Stimulated activated CD8-positive, alpha-beta memory T cell treated with anti-CD3 and anti-CD28 coated beads, Interleukin-7, amount 100 ng/mL, for 1 hour (primary cell): ENCODE data around the gene NEMF.
"Not testable (repeated sequence)": the region's sequence is repeated elsewhere in the genome, so short reads cannot be mapped to it uniquely, and the experiment has no call there.

Experiments
- DNase-seq, 2 donors: peaks; one replicate each; pipeline ENCODE4 v3.0.0-alpha.2; 2020; ENCODE audit warnings: low read depth in 2 of 2

The NEMF gene, protein sequence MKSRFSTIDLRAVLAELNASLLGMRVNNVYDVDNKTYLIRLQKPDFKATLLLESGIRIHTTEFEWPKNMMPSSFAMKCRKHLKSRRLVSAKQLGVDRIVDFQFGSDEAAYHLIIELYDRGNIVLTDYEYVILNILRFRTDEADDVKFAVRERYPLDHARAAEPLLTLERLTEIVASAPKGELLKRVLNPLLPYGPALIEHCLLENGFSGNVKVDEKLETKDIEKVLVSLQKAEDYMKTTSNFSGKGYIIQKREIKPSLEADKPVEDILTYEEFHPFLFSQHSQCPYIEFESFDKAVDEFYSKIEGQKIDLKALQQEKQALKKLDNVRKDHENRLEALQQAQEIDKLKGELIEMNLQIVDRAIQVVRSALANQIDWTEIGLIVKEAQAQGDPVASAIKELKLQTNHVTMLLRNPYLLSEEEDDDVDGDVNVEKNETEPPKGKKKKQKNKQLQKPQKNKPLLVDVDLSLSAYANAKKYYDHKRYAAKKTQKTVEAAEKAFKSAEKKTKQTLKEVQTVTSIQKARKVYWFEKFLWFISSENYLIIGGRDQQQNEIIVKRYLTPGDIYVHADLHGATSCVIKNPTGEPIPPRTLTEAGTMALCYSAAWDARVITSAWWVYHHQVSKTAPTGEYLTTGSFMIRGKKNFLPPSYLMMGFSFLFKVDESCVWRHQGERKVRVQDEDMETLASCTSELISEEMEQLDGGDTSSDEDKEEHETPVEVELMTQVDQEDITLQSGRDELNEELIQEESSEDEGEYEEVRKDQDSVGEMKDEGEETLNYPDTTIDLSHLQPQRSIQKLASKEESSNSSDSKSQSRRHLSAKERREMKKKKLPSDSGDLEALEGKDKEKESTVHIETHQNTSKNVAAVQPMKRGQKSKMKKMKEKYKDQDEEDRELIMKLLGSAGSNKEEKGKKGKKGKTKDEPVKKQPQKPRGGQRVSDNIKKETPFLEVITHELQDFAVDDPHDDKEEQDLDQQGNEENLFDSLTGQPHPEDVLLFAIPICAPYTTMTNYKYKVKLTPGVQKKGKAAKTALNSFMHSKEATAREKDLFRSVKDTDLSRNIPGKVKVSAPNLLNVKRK

DNA sequence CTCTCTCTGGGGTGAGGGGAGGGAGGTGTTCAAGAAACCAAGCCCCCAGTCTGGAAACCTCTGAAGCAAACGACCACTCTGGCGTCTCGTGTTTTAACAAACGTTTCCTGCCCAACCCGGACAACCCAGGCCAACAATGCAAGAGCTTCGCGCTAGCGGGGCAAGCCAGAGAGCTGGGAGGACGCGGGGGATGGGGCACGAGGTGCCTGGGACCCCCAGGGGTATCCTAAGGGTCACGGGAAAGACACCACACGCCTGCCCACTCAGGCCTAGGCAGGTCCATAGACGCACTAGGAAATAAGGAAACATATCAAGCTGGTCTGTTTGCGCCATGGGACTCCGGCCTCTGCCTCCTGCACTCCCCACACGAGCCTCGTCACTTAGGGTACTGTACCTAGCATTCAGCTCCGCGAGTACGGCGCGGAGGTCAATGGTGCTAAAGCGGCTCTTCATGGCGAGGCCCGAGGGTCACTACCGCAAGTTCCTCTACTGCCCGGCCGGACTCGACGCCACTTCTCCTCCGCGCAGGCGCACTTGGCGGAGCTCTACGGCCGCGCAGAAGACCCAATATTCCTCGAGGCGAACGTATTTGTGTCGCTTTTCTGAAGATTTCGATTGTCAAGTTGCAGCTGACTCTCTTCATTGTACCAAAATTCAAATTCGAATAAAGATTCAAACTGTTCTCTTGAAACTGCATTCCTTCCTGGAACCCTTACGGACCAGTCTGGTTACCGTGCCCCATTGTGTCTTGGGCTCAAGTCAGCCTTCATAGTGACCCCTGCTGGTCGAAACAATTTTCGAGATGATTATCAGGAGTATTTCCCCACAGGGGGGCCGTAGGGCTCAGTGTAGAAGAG lies at the start of gene NEMF:
Gene NEMF, minus strand, starts transcription at position 488 of the 857 bp plus-strand sequence. Its CDS starts 35 bp downstream, at position 453.
- DNase-seq: peak; percentile 49 to 61

DNA sequence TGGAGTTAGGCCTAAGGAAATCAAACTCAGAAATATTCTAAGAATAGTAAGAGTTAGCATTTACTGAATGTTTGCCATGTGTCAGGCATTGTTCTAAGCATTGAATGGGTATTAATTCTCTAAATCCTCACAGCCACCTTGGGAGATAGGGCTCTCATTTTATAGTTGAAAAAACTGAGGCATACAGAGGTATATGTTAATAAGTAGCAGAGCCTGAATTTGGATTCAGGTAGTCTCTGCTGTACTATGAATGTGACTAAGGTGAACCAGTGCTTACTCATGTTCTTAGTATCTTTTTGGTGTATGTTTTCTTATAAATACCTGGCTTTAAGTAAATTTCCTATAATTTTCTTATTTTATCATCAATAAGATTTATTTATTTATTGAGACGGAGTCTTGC lies 48.4 kb upstream of the NEMF start:
- DNase-seq: no peak

DNA sequence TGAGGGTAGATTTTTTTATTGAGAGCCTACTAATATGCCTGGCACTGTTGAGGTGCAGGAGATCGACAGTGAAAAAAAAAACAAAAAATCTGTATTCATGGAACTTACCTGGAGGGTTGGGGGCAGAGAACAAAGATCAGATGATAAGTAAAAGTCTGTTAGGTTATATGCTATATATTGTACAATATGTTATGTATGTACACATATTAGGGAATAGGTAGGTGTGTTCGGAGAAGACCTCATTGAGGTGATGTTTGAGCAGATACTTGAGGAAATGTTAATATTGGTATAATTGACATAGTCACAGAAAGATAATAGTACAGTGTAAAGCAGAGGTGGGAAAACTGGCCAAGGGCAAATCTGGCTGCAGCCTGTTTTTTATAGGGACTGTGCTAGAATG lies 45.9 kb upstream of the NEMF start:
- DNase-seq: no peak

DNA sequence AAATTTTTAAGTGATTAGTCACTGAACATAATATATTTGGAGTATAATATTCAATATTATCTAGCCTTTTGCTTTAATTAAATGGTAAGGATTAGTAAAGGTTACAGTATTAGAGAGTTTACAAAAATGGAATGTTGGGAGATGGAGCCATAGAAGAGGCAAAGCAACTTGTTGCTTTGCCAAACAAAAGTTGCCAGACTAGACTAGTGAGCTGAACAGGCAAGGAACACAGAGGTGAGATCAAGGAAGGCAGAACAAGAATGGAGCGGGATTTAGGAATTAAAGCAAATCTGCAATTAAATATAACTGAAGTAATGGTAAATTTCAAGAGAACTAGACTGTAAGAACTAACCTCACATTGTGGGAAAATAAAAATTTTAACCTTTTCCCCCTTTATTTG lies 45.4 kb upstream of the NEMF start:
- no peak for DNase-seq

DNA sequence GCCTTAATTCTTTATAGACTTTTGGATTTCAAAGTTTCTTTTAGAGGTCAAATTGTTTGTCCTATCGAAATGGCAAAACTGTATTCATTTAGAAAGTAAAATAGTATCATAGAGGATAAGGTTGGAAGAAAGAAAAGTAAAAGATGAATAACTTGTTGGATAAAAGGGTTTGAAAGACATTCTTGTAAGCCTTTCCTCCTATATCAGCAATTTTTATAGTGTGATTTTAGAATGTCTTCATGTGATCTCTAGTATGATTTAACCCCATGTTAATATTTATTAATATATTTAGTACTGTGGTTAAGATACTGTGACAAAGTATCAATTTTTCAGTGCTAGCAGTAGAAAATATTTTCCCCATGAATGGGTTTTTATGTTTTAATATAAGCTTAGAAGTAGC lies 44.8 kb upstream of the NEMF start:
- no peak for DNase-seq

DNA sequence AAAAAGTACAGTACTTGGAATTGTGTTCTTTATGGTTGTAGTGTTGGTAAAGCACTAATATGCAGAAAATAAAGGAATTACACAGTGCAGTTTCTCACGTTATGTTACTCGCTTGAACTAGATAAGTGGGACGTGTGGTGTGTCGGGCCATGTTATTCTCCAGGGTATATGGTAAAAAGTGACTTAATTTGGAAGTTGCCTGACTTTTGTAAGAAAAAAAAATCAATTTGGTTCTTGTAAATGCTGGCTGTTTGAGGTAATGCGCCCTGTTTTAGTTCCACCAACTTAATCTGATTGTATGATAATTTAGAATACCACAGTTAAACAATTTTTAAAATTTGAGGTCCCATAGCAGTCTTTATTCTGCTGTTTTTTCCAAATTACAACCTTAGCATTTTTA lies 44.4 kb upstream of the NEMF start:
- no peak for DNase-seq

DNA sequence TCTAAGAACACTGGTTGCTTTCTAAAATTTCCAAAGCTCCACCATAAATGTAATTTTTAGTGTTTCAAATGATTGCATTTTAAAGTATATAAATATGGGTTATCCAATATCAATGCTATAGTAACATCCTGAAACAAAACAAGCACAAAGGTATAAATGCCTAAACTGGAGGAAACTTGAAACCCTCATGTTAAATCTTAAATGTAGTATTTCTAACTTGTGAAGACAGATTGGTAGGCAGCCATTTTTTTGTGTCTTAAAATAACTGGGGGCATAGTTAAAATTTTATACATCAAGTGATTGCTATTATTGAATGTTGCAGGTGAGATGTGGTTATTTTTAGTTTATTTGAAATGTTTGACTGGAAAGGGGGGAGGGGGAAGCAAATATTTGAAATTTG lies 43.7 kb upstream of the NEMF start:
- DNase-seq: not testable (repeated sequence)

DNA sequence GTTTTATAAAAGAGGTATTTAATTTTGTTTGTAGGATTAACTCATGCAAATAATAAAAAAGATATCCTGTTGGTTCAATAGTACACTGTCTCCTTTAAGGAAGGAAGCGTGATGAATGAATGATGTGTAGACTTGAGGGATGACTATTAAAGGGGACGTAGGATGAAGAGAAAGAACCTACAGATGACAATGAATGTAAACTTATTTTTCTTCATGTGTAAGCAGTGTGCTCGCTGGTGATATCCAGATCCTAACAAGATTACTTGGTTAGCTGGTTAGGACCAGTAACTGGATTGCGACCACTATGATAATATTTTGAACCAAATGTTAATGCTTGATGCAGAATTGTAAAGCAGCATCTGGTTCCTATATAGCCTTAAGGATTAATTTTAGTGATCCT lies 42.9 kb upstream of the NEMF start:
- no peak for DNase-seq

DNA sequence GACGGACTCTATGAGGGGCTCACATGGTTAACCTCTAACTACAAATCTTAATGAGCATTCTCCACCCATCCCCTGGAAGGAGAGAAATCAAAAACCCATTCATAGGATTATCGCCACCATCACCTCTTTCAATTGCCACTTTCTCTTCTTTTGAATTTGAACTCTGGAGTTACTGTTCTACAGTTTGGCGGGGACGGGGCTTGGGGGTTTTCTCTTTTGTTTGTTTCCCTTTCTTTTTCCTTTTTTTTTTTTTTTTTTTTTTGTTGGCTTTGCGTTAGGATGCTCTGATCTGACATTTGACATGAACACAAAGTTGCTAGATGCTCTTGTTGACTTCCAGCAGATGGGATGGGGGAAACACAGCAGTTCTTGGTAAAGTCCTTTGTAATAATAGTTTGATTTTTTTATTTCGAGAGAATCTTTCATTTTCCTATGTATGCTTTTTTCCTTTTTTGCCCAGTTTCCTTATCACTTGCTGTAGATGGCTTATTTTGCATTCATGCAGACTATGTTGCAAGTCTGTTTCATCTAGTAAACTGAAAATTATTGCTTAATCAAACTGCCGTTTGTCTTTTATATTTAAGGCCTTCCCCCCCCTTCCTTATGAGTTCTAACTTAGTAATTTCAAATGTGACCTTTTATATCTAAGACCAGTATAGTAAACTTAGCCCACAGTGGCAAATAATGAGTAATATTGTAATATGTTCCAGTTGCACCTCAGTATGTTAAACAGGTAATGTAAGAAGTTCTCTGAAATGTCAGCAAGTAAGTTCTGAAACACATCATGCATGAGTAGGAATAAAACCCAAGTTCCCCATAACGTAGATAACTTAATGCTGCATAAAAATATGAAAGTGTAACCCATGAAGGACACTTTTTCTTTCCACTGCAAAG lies 41.9 kb upstream of the NEMF start:
- not testable (repeated sequence) for DNase-seq

DNA sequence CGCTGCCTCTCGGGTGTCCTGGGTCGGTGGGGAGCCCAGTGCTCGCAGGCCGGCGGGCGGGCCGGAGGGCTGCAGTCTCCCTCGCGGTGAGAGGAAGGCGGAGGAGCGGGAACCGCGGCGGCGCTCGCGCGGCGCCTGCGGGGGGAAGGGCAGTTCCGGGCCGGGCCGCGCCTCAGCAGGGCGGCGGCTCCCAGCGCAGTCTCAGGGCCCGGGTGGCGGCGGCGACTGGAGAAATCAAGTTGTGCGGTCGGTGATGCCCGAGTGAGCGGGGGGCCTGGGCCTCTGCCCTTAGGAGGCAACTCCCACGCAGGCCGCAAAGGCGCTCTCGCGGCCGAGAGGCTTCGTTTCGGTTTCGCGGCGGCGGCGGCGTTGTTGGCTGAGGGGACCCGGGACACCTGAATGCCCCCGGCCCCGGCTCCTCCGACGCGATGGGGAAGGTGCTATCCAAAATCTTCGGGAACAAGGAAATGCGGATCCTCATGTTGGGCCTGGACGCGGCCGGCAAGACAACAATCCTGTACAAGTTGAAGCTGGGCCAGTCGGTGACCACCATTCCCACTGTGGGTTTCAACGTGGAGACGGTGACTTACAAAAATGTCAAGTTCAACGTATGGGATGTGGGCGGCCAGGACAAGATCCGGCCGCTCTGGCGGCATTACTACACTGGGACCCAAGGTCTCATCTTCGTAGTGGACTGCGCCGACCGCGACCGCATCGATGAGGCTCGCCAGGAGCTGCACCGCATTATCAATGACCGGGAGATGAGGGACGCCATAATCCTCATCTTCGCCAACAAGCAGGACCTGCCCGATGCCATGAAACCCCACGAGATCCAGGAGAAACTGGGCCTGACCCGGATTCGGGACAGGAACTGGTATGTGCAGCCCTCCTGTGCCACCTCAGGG lies 41.0 kb upstream of the NEMF start:
- DNase-seq: peak; percentile 36 to 41

DNA sequence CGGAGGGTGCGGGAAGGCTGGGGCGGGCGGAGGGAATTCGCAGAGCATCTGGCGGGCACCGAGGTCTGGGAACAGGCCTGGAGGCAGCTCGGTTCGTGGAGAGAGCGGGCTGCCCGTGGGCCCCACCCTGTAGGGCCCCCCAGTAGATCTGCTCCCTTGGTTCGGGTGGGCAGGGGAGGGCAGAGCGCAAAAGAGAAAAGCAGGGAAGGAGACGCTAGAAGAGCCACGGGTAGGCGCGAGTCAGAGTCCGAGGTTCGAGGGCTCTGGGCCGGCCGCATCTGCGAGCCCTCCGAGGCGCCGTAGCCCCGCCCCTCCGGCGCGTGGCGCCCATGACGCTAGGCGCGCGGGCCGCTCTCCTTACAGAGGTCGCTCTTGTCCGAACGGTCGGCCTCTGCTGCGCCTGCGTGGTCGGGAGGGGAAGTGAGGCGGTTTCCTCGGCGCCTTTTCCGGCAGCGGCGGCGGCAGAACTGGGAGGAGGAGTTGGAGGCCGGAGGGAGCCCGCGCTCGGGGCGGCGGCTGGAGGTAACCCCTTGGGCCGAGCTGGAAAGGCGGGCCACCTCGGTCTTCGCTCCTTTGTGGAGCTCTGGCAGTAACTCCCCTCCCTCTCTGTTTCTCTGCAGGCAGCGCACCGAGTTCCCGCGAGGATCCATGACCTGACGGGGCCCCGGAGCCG lies 40.2 kb upstream of the NEMF start, which contains the start of gene ARF6:
Gene ARF6, plus strand, starts transcription at position 447 of the 673 bp plus-strand sequence. CDS start 655 bp downstream, outside the sequence.
- peak; percentile 94 for DNase-seq

DNA sequence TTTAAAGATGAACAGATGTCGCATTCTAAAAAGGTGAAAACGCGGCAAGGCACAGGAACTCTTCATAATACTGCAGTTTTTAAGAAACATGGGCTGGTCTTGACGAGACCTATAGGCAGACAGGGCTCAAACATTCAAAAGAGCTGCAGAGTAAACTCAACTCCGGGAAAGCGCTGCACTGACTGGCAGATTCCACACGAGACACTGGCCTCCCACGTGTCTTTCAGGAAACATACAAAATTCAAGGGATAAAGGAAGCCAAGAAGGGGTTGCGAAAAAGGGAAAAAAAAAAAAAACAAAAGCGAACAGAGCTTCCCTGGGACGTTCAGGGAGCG lies 39.7 kb upstream of the NEMF start:
- no peak for DNase-seq

DNA sequence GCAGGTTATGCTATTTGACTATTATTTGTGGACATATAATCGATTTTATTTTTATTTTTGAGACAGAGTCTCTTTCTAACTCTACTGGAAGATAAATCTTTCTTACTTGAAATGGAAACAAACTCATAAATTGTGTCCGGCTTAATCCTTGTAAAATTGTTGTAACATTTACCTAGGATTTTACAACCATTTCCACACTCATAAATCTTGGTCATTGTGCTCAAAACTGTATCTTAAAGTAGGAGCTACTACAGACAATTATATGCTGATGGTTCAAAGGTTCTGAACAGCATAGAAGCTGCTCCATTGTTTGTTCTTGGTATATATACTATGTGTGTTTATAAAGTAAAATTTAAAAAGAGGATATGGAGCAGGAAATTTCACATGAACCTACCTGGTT lies 35.7 kb upstream of the NEMF start:
- DNase-seq: no peak

DNA sequence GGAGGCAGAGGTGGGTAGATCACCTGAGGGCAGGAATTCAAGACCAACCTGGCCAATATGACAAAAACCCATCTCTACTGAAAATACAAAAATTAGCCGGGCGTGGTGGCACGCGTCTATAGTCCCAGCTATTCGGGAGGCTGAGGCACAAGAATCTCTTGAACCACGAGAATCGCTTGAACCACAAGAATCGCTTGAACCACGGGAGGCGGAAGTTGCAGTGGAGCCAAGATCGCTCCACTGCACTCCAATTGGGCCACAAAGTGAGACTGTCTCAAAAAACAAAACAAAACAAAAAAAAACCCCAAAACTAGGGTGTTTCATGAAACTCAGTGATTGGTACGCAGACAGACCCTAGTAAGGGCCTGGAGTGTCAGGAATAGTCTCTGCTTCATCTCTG lies 33.9 kb upstream of the NEMF start:
- DNase-seq: no peak

DNA sequence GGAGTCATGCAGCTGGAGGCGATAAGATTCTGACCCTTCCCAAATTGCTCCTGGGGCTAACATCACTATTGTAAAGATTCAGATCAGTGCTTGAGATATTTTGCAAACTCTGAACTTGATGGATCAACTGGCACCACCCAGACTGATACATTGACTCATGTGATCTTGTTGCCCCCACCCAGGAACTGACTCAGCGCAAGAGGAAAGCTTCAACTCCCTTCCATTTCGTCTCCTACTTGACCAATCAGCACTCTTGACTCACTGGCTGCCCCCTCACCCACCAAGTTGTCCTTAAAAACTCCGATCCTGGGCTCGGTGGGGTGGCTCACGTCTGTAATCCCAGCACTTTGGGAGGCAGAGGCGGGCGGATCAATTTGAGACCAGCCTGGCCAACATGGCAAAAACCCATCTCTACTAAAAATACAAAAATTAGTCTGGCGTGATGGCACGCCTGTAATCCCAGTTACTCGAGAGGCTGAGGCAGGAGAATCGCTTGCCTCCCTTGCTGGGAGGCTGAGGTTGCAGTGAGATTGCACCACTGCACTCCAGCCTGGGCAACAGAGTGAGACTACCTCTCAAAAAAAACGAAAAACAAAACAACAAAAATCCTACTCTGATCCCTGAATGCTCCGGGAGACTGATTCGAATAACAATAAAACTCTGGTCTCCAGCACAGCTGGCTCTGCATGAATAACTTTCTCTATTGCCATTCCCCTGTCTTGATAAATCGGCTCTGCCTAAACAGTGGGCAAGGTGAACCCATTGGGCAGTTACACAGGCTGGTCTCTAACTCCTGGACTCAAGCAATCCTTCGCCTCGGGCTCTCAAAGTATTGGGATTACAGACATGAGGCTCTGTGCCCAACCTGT lies 30.5 kb upstream of the NEMF start:
- DNase-seq: no peak

DNA sequence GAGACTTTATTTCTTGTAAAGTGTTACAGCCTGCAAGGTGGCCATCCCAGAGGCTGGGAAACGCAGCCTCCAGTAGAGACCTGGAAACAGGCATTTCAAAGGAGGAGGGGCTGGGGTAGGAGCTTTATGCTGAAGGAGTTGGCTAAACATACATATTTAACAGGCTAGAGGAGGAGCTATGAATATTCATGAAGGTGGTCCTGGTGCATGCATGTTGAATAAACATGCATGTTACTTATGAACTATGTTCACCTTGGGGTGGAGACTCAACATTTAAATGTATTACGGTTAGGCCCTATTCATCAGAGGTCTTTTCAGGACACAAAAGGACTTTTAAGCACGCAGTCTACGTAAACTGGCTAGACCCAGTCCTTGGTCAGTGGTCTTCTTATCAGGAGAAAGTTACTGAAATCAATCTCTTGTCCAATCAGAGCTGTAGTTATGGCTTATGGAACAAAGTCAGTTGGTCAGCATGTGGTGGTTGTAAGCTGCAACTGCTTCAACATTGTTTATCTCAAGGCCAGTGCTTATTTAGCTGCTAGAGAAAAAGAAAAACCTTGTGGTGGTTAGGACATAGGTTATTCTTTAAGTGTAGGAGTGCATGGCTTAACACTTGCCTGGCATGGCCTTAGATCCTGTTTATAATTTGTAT lies 28.9 kb upstream of the NEMF start:
- DNase-seq: no peak
